AG09309 (cell line): ENCODE data around the gene PEX7.

ENCODE experiments used
- DNase-seq: peaks from one replicate; pipeline ENCODE4 v3.0.0-alpha.2; 2010; ENCODE audit warnings: low read depth
- H3K4me3 ChIP-seq: 2 replicates; pipeline ENCODE4 v1.5.1; 2011; ENCODE audit warnings: mild to moderate bottlenecking, low read depth, low read length, moderate library complexity; ENCODE audit not compliant: control insufficient read depth
- TF ChIP-seq, protein P1 (sequence below): IDR thresholded peaks from 2 replicates; pipeline ENCODE4 v1.5.1; 2011; ENCODE audit warnings: mild to moderate bottlenecking, low read depth, low read length, inconsistent platforms; ENCODE audit not compliant: insufficient read depth, control insufficient read depth; ENCODE audit errors: missing control alignments

PEX7 gene

DNA sequence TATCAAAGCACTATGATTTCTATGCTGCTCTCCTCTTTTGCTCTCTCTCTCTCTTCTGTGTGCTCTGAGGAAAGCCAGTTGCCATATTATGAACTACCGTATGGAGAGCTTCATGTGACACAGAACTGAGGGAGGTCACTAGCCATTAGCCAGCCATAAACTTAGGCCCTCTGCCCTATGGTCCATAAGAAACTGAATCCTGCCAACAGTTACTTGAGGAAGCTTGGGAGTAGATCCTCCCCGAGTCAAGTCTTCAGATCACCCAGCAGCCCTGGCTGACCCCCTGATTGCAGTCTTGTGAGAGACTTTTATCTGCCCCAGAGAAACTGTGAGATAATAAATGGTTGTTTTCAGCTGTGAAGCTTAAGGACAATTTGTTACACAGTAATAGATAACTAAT lies 5.7 kb upstream of the PEX7 start:
- no peak for DNase-seq
- TF ChIP-seq, protein P1, sequence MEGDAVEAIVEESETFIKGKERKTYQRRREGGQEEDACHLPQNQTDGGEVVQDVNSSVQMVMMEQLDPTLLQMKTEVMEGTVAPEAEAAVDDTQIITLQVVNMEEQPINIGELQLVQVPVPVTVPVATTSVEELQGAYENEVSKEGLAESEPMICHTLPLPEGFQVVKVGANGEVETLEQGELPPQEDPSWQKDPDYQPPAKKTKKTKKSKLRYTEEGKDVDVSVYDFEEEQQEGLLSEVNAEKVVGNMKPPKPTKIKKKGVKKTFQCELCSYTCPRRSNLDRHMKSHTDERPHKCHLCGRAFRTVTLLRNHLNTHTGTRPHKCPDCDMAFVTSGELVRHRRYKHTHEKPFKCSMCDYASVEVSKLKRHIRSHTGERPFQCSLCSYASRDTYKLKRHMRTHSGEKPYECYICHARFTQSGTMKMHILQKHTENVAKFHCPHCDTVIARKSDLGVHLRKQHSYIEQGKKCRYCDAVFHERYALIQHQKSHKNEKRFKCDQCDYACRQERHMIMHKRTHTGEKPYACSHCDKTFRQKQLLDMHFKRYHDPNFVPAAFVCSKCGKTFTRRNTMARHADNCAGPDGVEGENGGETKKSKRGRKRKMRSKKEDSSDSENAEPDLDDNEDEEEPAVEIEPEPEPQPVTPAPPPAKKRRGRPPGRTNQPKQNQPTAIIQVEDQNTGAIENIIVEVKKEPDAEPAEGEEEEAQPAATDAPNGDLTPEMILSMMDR = no peak
- no peak overlapping the region for H3K4me3 ChIP-seq

DNA sequence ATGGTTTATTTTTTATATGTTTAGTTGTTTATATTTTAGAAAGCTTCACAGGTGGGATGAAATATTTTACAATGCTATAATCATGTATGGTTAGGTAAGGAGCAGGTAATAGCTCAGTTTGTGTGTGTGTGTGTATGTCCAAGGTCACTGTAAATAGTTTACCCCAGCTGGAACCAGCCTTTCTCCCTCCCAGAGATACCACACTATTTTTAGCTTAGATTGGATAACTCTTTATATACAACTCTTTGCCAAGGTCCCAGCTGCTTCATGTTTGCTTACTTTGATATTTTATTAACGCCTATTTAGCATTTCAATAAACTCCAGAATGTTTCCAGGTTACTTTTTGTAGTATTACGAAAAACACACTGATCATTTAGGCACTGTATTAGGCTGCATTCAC lies 1.8 kb upstream of the PEX7 start:
- no peak for DNase-seq
- TF ChIP-seq, protein P1 = no peak
- no peak overlapping the region for H3K4me3 ChIP-seq

DNA sequence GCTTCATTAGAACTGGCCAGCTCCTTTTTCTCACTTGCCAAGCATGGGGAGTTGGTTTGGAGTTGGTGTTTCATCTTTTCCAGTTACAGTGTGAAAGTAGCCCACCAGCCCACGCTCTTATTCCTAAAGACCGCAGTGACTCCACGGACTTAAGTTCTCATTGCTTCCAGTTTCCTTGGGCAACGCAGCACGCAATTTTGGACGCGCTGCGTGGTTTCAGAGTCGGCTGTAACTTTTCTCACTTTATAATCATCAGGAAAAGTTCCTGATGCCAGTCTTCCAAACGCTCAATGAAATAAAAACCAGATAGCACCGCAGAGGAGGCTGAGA lies 381 bp upstream of the PEX7 start:
- DNase-seq = no peak

DNA sequence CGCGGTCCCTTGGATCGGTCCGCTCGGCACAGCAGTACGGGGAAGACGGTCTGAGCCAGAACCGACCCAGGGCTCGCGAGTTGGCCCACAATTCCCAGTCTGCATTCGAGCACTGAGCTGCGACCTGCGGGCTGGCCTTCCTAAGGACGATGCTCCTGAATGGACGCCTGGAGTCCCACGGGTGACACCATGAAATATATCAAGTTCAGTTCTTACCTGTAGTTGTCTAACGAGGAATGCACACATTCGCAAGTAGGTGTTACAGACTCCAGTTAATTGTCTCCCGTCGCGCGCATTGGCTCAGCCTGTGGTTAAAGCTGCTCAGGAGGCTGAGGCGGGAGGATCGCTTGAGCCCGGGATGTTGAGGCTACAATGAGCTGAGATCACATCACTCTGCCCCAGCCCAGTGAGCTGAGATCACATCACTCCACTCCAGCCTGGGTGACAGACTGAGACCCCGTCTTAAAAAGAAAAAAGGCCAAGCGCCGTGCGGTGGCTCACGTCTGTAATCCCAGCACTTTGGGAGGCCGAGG lies 802 bp downstream of the PEX7 start:
- DNase-seq = no peak
- TF ChIP-seq, protein P1 = no peak

More for the DNA sequence above, 381 bp upstream of the PEX7 start:
- TF ChIP-seq, protein P1 = no peak
- peak overlapping the region; percentile 76 for H3K4me3 ChIP-seq

DNA sequence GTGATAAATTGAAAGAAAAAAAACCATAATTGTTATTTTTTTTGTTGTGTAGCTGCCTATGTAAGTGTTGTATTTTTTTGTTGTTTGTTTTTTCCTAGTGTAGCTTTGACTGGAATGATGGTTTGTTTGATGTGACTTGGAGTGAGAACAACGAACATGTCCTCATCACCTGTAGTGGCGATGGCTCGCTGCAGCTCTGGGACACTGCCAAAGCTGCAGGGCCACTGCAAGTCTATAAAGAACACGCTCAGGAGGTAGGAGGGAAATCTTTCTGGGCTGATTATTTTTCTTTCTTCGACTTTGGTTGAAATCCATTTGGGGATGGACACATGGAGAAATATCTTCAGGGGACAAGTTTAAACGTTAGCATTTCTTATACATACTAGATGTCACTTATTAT lies 3.8 kb downstream of the PEX7 start:
- DNase-seq = no peak
- H3K4me3 ChIP-seq = no peak overlapping the region

More for the DNA sequence above, 802 bp downstream of the PEX7 start:
- peak overlapping the region; percentile 76 for H3K4me3 ChIP-seq

DNA sequence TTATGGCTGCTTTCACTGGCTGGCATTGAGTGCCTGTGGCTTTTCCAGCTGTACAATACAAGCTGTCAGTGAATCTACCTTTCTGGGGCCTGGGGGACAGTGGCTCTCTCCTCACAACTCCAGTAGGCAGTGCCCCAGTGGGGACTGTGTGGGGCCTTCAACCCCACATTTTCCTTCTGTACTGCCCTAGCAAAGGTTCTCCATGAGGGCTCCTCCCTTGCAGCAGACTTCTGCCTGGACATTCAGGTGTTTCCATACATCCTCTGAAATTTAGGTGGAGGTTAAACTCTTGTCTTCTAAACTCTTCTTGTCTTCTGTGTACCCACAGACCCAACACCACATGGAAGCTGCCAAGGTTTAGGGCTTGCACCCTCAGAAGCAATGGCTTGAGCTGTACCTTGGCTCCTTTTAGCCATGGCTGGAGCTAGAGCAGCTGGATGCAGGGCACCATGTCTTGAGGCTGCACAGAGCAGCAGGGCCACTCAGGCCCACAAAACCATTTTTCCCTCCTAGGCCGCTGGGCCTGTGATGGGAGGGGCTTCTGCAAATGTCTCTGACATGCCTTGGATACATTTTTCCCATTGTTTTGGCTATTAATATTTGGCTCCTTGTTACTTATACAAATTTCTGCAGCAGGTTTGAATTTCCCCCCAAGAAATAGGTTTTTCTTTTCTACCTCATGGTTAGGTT lies 9.6 kb downstream of the PEX7 start:
- DNase-seq = no peak
- H3K4me3 ChIP-seq = no peak overlapping the region
- TF ChIP-seq, protein P1 = no peak

More for the DNA sequence above, 3.8 kb downstream of the PEX7 start:
- TF ChIP-seq, protein P1 = no peak
